Muscle of leg (tissue), 11 donors: ENCODE results near the gene ABHD10. TPM values are rescaled to one million over a fixed set of nuclear protein-coding genes. Genes with fewer than 3 reads are reported as not detected.

Experiments
- DNase-seq: peaks from one replicate; pipeline ENCODE4 v3.0.0; 2013
- H3K27ac ChIP-seq: one replicate; pipeline ENCODE4 v1.5.1; 2013; ENCODE audit warnings: mild to moderate bottlenecking, low read length, control low read depth
- H3K27me3 ChIP-seq: one replicate; pipeline ENCODE4 v1.6.1; 2013; ENCODE audit warnings: low read length; ENCODE audit not compliant: control insufficient read depth, insufficient read depth
- H3K36me3 ChIP-seq: one replicate; pipeline ENCODE4 v1.6.1; 2013; ENCODE audit warnings: low read length; ENCODE audit not compliant: control insufficient read depth, insufficient read depth
- H3K4me1 ChIP-seq: one replicate; pipeline ENCODE4 v1.6.1; 2013; ENCODE audit warnings: low read length; ENCODE audit not compliant: control insufficient read depth, insufficient read depth
- H3K4me3 ChIP-seq: one replicate; pipeline ENCODE4 v1.5.1; 2013; ENCODE audit warnings: low read length, control low read depth
- H3K9me3 ChIP-seq: replicated peaks from 2 replicates; pipeline ENCODE4 v1.6.1; 2013; ENCODE audit warnings: low read depth, low read length; ENCODE audit not compliant: control insufficient read depth
- WGBS: methylation state at CpG from one replicate; pipeline ENCODE4 v1.1.5; 2013; ENCODE audit warnings: missing lambda C conversion rate; ENCODE audit not compliant: insufficient coverage; 5-methylcytosine and 5-hydroxymethylcytosine counted together
- polyA plus RNA-seq, 8 donors: library from polyadenylated mRNA; unstranded; fragments of 120-200 nt; gene quantifications; one replicate each; pipeline versions ENCODE4 v1.2.1 to v1.2.3, GENCODE V29; 2013; ENCODE audit warnings: inconsistent platforms in 1 of 8, low replicate concordance in 1 of 8; ENCODE audit not compliant: insufficient read length in 8 of 8, insufficient read depth in 1 of 8
- total RNA-seq: library from RNA; stranded (reverse); fragments of 120-200 nt; gene quantifications from one replicate; pipeline ENCODE4 v1.2.4, GENCODE V29; 2013

The ABHD10 gene
- total and polyA plus RNA-seq, 9 donors = 21.0 to 27.0 (median 23.1) TPM

DNA sequence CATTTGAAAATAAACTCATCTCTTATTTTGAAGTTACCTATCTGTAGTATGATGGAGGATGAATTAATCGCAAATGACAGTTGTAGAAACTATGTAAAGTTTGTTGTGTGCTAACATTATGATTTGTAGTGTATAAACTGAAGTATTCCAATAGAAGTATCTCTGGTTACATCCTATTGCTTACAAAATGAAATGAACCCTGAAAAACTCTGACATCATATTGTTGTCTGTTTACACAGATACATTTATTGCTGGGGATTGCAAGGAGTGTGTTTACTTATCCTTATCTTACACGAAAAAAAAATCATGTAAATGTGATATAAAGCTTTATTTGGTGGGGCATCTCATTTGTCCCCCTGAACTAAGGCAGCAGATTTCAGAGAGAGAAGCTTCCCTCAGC, 2.6 kb upstream of the ABHD10 start:
- no peaks in the 10 kb centered on the region for H3K27me3 ChIP-seq
- DNase-seq = no peak
- no peak overlapping the region for H3K4me3 ChIP-seq
- H3K4me1 ChIP-seq = peaks cover 4% of the 10 kb centered on the region
- no peak overlapping the region for H3K27ac ChIP-seq
- H3K36me3 ChIP-seq = peaks cover 6% of the 10 kb centered on the region
- WGBS = no CpG with 5 or more reads among the region's 2 CpGs
- no peaks in the 10 kb centered on the region for H3K9me3 ChIP-seq

DNA sequence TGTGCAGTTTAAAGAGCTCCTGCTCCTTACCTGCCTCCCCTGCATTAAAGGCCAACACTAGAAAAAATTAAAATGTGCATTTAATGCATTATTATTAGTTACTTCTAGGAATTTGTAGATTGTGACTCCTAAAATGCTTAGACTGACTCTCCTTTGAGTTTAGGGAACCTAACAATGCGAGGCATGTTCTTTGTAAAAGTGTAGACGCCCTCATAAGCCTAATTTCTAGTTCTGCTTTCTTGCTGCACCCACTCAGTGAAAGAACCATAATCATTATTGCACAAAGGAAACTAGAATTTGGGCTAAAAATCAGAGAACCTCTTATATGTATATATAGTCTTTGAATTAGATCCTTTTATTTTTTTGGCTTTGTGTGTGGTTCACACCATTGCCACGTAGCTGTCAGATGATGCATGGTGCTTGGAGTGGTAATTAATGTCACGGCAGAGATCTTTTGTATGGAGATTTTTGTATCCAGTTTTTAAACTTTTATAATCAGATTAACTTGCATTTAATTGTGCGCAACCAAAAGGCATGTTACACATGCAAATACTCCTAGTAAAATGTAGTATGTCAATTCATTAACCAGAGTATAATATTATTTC, 710 bp downstream of the ABHD10 start:
- peak overlapping the region; percentile 82 for H3K27ac ChIP-seq
- no CpG with 5 or more reads among the region's 5 CpGs for WGBS
- no peaks in the 10 kb centered on the region for H3K36me3 ChIP-seq

DNA sequence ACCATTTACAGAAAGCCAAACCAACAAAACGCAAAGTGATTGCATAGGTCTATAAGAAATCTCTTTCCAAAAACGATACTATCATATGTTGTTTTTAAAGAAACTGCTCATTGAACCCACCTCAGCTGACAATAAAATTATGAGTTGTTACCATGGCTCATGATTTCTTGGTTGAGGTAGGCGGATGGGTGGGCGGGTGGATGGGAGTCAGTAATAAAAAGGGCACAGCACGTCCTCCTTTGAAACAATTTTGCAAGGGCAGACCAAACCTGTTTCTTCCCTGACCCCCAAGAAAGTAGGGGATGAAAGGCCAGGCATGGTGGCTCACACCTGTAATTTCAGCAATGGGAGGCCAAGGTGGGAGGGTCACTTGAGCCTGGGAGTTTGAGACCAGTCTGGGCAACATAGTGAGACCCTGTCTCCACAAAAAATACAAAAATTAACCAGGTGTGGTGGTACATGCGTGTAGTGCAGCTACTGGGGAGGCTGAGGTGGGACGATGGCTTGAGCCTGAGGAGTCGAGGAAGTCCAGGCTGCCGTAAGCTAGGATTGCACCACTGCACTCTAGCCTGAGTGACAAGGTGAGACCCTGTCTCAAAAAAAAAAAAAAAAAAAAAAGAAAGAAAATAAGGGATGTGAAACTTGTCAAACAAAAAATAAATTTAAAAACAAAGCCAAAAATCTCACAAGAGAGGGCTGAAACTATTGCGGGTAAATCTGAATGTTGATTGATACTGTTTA, 2.1 kb downstream of the ABHD10 start:
- H3K36me3 ChIP-seq = no peaks in the 10 kb centered on the region
- H3K4me1 ChIP-seq = peaks cover 4% of the 10 kb centered on the region
- 92% methylated on average over 3 of the region's 10 CpGs for WGBS
- H3K9me3 ChIP-seq = no peaks in the 10 kb centered on the region
- DNase-seq = no peak
- no peak overlapping the region for H3K4me3 ChIP-seq
- H3K27me3 ChIP-seq = no peaks in the 10 kb centered on the region
- no peak overlapping the region for H3K27ac ChIP-seq

More for the DNA sequence above, 710 bp downstream of the ABHD10 start:
- Histone ChIP-seq H3K4me3 (peak overlapping the region; percentile 75), H3K4me1 (peaks cover 4% of the 10 kb centered on the region), H3K9me3 (no peaks in the 10 kb centered on the region), H3K27me3 (no peaks in the 10 kb centered on the region)
- peak; percentile 41 for DNase-seq

DNA sequence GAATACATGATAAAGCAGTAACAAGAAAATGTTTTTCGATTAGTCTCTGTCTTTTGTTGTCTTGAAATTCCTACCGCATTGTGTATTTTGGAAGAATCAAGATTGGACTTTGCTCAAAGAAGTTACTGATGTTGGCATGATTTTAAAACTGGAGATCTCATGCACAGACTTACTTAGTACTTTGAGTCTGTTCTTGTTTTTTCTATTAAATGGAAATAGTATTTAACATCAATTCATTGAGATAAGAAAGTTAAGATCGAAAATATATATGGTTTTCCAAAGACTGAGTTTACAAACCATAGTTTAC, 2.6 kb downstream of the ABHD10 start:
- no CpG with 5 or more reads among the region's 3 CpGs for WGBS
- DNase-seq = no peak
- no peaks in the 10 kb centered on the region for H3K36me3 ChIP-seq
- no peak overlapping the region for H3K4me3 ChIP-seq
- no peak overlapping the region for H3K27ac ChIP-seq
- no peaks in the 10 kb centered on the region for H3K27me3 ChIP-seq
- H3K9me3 ChIP-seq = no peaks in the 10 kb centered on the region
- H3K4me1 ChIP-seq = peaks cover 4% of the 10 kb centered on the region

DNA sequence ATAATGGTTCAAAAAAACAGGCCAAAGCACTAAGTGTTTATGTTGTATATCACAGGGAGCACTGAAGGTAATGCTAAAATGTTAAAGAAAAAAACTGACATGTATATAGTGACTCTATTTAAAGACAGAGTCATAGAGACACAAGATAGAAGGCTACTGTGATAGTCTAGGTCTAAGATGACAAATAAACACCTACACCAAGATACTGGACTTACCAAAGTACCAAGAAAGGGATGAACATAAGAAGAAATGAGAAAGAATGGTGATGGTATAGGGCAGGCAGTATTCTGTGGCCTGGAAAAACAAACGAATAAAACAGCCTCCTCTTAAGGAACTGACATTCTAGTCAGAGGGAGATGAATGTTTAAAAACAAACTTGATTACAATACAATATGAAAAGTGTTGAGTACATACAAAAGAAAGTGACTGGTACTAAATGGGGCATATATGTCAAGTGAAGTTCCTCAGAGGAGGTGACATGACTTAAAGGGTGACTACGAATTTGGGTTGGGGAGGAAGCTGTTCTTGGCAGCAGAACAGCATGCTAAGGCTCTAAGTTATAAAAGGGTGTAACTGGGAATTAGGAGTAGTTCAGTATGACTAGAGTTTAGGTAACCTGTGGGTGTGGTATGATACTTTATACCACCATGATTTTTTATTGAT, 5.9 kb downstream of the ABHD10 start:
- H3K4me3 ChIP-seq = no peak overlapping the region
- DNase-seq = no peak
- WGBS = no CpG with 5 or more reads among the region's 2 CpGs
- no peak overlapping the region for H3K27ac ChIP-seq
- no peaks in the 10 kb centered on the region for H3K9me3 ChIP-seq
- H3K27me3 ChIP-seq = no peaks in the 10 kb centered on the region
- peaks cover 4% of the 10 kb centered on the region for H3K4me1 ChIP-seq
- H3K36me3 ChIP-seq = peaks cover 10% of the 10 kb centered on the region

DNA sequence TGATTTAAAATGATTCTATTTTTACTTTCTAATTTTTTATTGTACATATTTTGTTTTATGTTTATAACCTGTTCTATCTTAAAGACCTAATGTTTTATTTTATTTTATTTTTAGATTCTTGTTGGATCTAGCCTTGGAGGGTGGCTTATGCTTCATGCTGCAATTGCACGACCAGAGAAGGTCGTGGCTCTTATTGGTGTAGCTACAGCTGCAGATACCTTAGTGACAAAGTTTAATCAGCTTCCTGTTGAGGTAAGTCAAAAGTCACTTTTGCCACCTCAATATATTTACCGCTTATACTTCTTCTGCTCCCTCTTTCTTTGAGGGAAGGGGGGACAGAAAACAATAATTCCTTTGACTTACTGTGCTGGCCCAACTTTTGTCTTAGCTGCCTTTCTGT, 8.0 kb downstream of the ABHD10 start:
- Histone ChIP-seq H3K9me3 (no peaks in the 10 kb centered on the region), H3K4me1 (no peaks in the 10 kb centered on the region), H3K36me3 (peaks cover 14% of the 10 kb centered on the region), H3K27ac (no peak overlapping the region), H3K27me3 (no peaks in the 10 kb centered on the region), H3K4me3 (no peak overlapping the region)
- 70% methylated on average over 2 of the region's 3 CpGs for WGBS
- DNase-seq = no peak

DNA sequence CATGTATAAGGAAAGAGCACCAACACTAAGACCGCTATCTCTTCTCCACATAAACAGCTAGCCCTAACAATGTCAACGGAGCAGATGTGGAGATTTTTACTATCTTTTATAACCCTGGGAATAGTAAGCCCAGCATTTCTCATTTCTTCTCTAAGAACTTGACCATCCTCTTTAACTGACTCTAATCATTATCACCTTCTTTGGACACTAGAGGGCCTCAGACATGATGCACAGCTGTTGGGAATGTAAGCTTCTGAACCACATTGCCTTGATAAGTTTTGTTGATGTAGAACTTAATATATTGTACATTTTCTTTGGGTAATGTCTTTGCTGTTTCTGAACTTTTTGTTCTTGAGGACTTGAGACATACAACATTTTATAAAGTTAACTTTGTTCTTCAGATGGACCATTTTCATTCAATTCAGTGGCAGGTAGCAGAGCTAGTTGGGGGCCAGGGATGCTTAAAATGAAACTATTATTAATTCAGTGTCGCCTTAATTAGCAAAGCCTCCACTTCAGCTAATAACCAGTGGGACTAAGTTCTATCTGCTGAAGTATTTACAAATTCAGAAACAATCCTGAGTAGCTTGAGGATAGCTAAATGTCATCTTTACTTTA, 10.3 kb downstream of the ABHD10 start:
- Histone ChIP-seq H3K4me1 (no peaks in the 10 kb centered on the region), H3K36me3 (peaks cover 20% of the 10 kb centered on the region), H3K4me3 (no peak overlapping the region), H3K27ac (no peak overlapping the region), H3K27me3 (no peaks in the 10 kb centered on the region), H3K9me3 (no peaks in the 10 kb centered on the region)
- DNase-seq = peak; percentile 71
- no CpG with 5 or more reads among the region's 3 CpGs for WGBS

DNA sequence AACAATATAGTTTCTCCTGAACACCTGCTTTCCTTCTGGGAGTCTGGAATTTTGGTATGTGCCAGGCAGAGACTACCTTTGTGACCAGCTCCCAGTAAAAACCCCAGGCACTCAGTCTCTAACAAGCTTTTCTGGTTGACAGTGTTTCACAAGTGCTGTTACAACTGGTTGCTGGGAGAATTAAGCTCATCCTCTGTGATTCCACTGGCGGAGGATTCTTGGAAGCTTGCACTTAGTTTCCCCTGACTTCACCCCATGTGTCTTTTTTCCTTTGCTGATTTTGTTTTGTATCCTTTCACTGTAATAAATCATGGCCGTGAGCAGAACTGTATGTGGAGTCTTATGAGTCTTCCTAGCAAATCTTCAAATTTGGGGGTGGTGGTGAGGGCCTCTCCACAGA, 14.2 kb downstream of the ABHD10 start:
- Histone ChIP-seq H3K9me3 (no peaks in the 10 kb centered on the region), H3K27ac (no peak overlapping the region), H3K4me3 (no peak overlapping the region), H3K4me1 (no peaks in the 10 kb centered on the region), H3K27me3 (no peaks in the 10 kb centered on the region), H3K36me3 (peaks cover 14% of the 10 kb centered on the region)
- no peak for DNase-seq
- no CpG with 5 or more reads among the region's 2 CpGs for WGBS

DNA sequence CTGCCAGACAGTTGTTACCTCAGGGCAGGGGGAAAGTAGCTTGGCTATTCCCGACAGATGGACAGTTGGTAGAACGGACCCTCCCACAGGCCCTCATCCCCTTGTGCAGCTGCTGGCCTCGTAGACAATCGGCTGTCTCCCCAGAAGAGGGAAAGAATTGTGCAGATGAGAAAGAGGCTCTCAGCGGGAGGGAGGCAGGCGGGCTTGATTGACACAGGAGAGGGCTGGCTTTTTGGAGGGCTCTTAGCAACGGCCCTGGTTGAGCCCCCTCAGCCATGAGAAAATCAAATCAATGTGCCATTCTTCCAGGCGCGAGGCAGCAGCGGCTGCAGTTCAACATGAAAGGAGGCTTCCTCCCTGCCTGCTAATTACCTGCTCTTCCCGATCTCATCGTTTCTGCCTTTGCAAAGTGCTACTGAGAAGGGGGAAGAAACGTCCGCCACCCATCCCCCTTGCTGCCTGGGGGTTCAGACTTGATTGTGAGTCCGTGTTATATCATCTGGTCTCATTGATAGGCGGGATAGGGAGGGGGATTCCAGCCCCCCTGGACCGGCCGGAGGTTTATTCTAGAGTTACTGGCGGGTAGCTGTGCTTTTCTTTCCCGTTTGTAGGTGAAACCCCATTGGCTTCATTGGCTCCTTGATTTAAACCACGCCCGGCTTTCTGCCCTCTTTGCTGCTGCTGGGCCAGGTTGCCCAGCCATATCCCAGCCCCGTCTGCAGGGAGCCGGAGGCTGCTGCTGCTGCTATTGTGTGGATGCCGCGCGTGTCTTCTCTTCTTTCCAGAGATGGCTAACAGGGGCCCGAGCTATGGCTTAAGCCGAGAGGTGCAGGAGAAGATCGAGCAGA, 20.0 kb downstream of the ABHD10 start, which contains the start of gene TAGLN3:
Gene TAGLN3, plus strand, starts transcription at position 287 of the 848 bp plus-strand sequence. Its CDS starts 501 bp downstream, at position 788.
- H3K4me1 ChIP-seq = peaks cover 17% of the 10 kb centered on the region
- 2% methylated on average over 23 of the region's 30 CpGs for WGBS
- peak within 1 kb of the TSS; percentile 46 for H3K4me3 ChIP-seq
- DNase-seq = peak; percentile 70
- H3K27me3 ChIP-seq = peaks cover 21% of the 10 kb centered on the region
- H3K36me3 ChIP-seq = no peaks in the 10 kb centered on the region
- no peak within 1 kb of the TSS for H3K27ac ChIP-seq
- H3K9me3 ChIP-seq = no peaks in the 10 kb centered on the region
